Stimulated activated CD8-positive, alpha-beta memory T cell treated with anti-CD3 and anti-CD28 coated beads, Interleukin-7, amount 100 ng/mL, for 48 hours (primary cell): ENCODE data around the gene ARHGAP40.

Source experiments
- DNase-seq, 2 donors: peaks; one replicate each; pipeline ENCODE4 v3.0.0-alpha.2; 2020; ENCODE audit warnings: low read depth in 1 of 2; ENCODE audit errors: extremely low read depth in 1 of 2

The ARHGAP40 gene

DNA sequence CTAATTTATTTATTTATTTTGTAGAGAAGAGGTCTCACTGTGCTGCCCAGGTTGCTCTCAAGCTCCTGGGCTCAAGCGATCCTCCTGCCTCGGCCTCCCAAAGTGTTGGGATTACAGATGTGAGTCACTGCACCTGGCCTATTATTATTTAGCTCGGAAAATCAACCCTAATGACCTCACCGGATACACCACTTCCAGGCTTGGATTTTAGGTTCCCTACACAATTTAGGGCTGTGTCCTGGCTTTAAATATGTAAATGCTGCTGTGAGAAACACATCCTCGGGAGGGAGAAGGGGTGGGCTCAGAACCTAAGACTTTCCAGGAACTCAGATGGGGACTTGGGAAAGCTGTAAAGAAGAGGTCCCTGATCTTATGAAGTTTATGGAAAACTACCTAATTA, 71.7 kb downstream of the ARHGAP40 start:
- no peak for DNase-seq

- no peak for DNase-seq
Observed at GRCh38 chr20:38673725-38674091, 72.1 kb downstream of the ARHGAP40 start.

DNA sequence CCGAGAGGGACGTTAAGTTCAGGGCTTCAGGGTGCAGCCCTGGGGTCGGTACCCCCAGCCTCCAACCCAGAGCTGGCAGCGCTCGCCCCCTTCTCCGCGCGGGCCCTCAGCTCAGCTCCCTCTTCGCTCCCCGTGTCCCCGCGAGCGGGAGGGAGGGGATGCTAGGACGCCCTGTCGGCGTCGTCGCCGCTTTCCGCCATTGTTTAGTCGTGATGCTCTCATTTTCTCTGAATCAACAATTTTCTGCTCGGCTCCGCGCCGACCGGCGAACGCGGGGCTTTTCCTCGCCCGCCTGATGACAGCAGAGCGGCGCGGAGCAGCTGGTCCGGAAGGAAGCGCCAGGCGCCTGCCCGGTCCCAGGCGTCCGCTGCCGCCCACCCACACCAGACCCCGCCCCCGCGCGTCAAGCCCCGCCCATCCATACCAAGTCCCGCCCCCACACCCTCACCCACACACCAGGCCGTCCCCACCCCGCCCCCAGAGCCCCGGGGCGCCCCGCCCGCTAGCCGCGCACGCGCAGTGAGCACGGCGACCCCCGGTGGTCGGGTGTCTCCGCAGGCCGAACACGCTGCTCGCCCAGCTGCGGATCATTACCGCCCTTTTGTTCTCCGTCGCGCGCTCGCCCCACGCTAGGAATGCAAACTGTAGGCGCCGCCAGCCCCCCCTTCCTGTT, 72.6 kb downstream of the ARHGAP40 start:
- peak; percentile 33 to 47 for DNase-seq

- no peak for DNase-seq
Observed at GRCh38 chr20:38674765-38675133, 73.1 kb downstream of the ARHGAP40 start.

DNA sequence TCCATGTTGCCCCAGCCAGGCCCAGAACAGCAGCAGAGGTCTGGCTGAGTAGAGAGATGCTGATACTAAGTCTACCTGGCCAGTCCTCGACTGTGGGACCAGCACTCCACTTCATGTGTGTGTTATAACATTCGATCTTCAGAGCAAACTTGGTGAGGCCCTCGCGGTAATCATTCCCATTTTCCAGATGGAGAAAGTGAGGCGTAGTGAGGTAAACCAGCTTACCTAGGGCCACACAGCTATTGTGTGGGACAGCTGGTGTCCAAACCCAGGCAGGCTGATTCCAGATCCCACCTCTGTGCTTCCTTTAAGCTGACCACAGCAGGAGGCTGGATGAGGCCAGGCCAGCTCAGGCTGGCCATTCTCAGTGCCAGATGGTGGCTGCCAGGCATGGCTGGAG, 75.0 kb downstream of the ARHGAP40 start:
- DNase-seq = no peak

GRCh38 chr20:38680500-38681306, 79.1 kb downstream of the ARHGAP40 start:
- no peak for DNase-seq

DNA sequence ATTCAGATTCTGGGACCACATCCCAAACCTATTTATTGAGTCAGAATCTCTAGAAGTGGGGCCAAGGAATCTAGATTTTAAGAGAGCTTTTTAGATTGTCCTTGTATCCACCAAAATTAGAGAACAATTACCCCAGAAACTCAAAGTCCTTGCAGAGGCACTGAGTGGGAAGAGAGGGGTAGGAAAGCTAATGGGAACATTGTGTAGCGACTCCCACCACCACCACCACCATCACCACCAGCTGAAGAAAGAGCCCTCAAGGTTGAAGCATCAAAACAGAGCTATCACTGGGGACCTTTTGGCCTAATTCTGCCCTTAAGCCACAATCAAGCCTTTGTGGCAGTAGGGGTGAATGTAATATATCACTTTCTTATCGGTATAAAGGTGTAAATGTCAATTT, 83.7 kb downstream of the ARHGAP40 start:
- no peak for DNase-seq

- no peak for DNase-seq
Observed at GRCh38 chr20:38685853-38686473, 84.4 kb downstream of the ARHGAP40 start.

GRCh38 chr20:38692436-38693411, 91.1 kb downstream of the ARHGAP40 start:
- DNase-seq = no peak

- DNase-seq = no peak
Observed at GRCh38 chr20:38697306-38697705, 95.7 kb downstream of the ARHGAP40 start.

DNA sequence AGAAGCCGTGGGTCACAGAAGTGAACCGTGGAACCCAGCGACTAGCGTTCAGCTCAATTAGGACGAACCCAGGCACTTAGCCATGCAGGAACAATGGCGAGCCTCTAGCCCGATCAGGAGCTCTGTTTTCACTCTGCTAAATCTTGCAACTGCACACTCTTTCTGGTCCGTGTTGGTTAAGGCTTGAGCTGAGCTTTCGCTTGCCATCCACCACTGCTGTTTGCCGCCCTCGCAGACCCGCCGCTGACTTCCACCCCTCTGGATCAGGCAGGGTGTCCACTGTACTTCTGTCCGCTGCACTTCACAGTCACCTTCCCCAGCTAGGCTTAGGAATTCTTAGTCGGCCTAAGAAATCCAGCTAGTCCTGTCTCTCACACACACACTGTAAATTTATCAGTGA, 96.9 kb downstream of the ARHGAP40 start:
- DNase-seq = no peak

- DNase-seq = no peak
Observed at GRCh38 chr20:38700141-38700540, 98.5 kb downstream of the ARHGAP40 start.
